ENCODE measurements around the gene PRR14L.

DNA sequence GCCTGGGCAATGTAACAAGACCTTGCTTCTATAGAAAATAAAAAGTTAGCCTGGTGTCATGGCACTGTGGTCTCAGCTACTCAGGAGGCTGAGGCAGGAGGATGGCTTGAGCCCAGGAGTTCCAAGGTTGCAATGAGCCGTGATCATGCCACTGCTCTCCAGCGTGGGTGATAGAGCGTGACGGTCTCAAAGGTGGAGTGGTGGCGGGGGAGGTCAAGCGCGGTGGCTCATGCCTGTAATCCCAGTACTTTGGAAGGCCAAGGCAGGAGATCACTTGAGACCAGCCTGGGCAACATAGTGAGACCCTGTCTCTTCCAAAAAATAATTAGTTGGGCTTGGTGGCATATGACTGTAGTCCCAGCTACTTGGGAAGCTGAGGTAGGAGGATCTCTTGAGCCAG lies 71.2 kb downstream of the PRR14L start:
- no peak for TF ChIP-seq CTCF (IDR thresholded peaks at IDR 0.05; ENCODE audit: low read length)
- TF ChIP-seq EZH2 (optimal IDR thresholded peaks at IDR 0.05; ENCODE audit: low read depth, low read length), result no peak

Measured in MM.1S (cell line).